ENCODE results near the gene PACSIN2.

- TF ChIP-seq, protein P1, sequence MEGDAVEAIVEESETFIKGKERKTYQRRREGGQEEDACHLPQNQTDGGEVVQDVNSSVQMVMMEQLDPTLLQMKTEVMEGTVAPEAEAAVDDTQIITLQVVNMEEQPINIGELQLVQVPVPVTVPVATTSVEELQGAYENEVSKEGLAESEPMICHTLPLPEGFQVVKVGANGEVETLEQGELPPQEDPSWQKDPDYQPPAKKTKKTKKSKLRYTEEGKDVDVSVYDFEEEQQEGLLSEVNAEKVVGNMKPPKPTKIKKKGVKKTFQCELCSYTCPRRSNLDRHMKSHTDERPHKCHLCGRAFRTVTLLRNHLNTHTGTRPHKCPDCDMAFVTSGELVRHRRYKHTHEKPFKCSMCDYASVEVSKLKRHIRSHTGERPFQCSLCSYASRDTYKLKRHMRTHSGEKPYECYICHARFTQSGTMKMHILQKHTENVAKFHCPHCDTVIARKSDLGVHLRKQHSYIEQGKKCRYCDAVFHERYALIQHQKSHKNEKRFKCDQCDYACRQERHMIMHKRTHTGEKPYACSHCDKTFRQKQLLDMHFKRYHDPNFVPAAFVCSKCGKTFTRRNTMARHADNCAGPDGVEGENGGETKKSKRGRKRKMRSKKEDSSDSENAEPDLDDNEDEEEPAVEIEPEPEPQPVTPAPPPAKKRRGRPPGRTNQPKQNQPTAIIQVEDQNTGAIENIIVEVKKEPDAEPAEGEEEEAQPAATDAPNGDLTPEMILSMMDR (conservative IDR thresholded peaks at IDR 0.05; ENCODE audit: low read depth in 2 of 2), result no peak
- TF ChIP-seq JUNB (IDR thresholded peaks at IDR 0.05; ENCODE audit: unreplicated experiment), result no peak
- TF ChIP-seq REST (IDR thresholded peaks at IDR 0.05; ENCODE audit: unreplicated experiment), result no peak
- TF ChIP-seq NANOG (IDR thresholded peaks at IDR 0.05; ENCODE audit: borderline replicate concordance), result no peak
- no peak for TF ChIP-seq POLR2AphosphoS5 (IDR thresholded peaks at IDR 0.05; ENCODE audit: low read depth)
- TF ChIP-seq EZH2 (IDR thresholded peaks at IDR 0.05; ENCODE audit: low read depth, unreplicated experiment), result no peak
These were observed 151.5 kb downstream of the PACSIN2 start for GRCh38 chr22:42863349-42863961.

Measured in GM23338 (cell line).